ENCODE results near the gene B4GALT3. TPM values are rescaled to one million over a fixed set of nuclear protein-coding genes. Genes with fewer than 3 reads are reported as not detected.

Gene B4GALT3
- polyA plus RNA-seq, 2 donors: 18.3 to 18.8 TPM

DNA sequence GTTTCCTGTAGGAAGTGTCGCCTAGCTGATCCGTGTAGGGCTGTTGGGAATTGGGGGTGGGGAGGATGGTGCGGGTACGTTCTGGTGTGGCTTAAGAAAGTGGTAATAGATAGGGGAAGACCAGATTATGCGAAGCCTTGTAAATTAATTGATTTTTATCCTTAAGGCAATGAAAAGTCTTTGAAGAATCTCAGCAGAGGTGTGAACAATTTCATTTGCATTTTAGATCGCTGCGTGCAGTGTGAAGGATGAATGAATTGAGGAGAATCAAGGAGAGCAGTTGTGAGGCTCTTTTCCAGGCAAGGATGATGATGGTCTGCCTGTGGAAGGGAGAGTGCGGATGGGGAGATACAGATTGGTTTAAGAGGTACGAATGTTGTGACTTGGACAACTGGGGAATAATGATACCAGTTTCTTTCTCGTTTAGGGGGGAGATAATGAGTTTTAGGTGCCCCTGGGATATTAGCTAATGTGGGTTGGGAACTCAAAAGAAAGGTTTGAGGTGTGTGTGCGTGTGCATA lies 44.0 kb downstream of the B4GALT3 start:
- Histone ChIP-seq H3K4me1 (ENCODE audit: control insufficient read depth in 2 of 2, insufficient read depth in 2 of 2, low read length in 1 of 2) (peaks cover 0 to 2% of the 10 kb centered on the region in 2 donors), H3K9me3 (ENCODE audit: control insufficient read depth in 2 of 2, insufficient read depth in 1 of 2, low read depth in 1 of 2, low read length in 1 of 2) (no peaks in the 10 kb centered on the region), H3K27ac (ENCODE audit: low read depth in 2 of 2, low read length in 1 of 2) (peak overlapping the region; percentile 91 to 99), H3K36me3 (ENCODE audit: control insufficient read depth in 2 of 2, insufficient read depth in 2 of 2, low read length in 1 of 2) (peaks cover 0 to 4% of the 10 kb centered on the region in 2 donors), H3K4me3 (ENCODE audit: low read depth in 1 of 2, low read length in 2 of 2) (peak overlapping the region; percentile 81 to 89), H3K27me3 (ENCODE audit: control insufficient read depth in 1 of 2, insufficient read depth in 2 of 2, low read length in 2 of 2) (no peaks in the 10 kb centered on the region)
- 4% methylated on average over 11 of the region's 11 CpGs for WGBS, 2 donors

DNA sequence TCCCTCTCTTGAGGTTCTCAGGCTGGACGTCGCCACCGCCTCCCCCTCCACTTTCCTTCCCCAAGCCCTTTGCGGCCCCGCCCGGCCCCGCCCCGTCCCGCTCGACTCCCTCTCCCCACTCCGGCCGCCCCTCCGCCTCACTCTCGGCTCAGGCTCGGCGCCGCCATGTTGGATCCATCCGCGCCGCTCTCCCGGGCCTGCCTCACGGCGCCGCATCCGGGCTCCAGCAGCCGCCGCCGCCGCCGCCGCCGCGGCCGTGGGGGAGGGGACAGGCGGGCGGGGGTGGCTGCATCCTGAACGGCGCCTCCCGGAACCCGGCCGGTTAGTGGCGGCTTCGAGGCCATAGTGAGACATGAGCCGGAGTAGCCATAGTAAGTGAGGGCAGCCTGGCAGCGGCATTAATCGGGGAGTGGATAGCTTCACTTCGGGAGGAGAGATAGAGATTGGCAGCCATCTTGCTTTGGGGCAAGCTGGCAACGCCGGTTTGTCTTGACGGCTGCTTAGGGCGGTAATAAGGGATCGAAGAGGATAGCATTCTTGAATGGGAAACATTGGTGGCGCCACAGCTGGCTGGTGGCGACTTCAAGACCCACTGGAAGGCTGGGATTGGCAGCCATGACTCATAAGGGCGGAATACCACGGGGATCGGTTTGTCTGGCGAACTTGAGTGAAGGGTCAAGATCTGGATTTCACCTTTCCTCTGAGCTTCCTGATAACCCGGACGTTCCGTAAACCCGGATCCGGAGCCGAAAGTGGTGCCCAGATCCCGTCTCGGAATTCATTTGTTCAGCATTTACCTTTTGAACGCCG lies 44.7 kb downstream of the B4GALT3 start, which contains the start of gene DEDD:
Gene DEDD, minus strand, starts transcription at position 258 of the 810 bp plus-strand sequence. CDS start 8,205 bp downstream, outside the sequence.
- Histone ChIP-seq H3K27me3 (ENCODE audit: control insufficient read depth in 1 of 2, insufficient read depth in 2 of 2, low read length in 2 of 2) (no peaks in the 10 kb centered on the region), H3K36me3 (ENCODE audit: control insufficient read depth in 2 of 2, insufficient read depth in 2 of 2, low read length in 1 of 2) (peaks cover 0 to 6% of the 10 kb centered on the region in 2 donors), H3K4me1 (ENCODE audit: control insufficient read depth in 2 of 2, insufficient read depth in 2 of 2, low read length in 1 of 2) (peaks cover 0 to 2% of the 10 kb centered on the region in 2 donors), H3K9me3 (ENCODE audit: control insufficient read depth in 2 of 2, insufficient read depth in 1 of 2, low read depth in 1 of 2, low read length in 1 of 2) (no peaks in the 10 kb centered on the region), H3K4me3 (ENCODE audit: low read depth in 1 of 2, low read length in 2 of 2) (peak within 1 kb of the TSS; percentile 81 to 89), H3K27ac (ENCODE audit: low read depth in 2 of 2, low read length in 1 of 2) (peak within 1 kb of the TSS; percentile 91 to 99)
- WGBS, 2 donors: 1% methylated on average over 56 to 68 of the region's 68 CpGs

DNA sequence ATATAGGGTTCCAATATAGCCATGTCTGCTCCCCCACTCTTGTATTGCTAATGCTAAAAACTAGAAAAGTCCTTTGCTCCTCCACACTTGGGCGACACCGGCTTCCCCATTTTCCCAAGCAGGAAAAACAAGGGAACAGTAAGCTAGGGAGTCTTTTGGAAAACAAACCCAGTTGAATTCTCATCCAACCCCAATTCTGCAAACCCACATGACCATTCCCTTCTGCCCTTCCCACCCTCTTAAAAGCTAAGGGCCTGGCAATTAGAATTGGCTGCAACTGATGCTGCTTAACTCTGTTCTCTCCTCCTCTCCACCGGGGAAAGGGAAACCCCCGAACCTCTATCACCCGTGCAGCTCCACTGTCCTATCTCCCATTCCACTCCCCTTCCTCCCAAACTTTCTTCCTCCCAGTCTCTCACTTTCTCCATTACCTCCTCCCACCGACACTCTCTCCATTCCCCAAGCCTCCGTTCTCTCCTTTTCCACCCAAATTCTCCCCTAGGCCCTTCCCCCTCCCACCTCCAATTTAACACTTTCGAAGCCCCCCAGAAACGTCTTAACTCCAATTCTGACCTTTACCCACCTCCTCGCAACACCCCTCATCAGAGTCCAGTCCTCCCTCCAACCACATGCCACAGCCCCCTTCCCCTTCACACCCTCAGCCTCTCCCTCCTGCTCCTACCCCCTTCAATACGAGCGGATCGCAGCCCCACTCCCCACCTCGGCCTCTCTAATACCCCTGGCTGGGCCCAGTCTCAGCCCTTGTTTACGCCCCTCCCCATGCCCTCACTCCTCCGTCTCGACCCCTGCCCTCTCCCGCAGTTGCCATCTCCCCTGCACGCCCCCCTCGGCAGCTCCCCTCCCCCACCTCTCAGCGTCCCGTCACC lies 45.5 kb downstream of the B4GALT3 start:
- Histone ChIP-seq H3K4me1 (ENCODE audit: control insufficient read depth in 2 of 2, insufficient read depth in 2 of 2, low read length in 1 of 2) (peaks cover 0 to 2% of the 10 kb centered on the region in 2 donors), H3K27ac (ENCODE audit: low read depth in 2 of 2, low read length in 1 of 2) (peak overlapping the region; percentile 91 to 99), H3K27me3 (ENCODE audit: control insufficient read depth in 1 of 2, insufficient read depth in 2 of 2, low read length in 2 of 2) (no peaks in the 10 kb centered on the region), H3K4me3 (ENCODE audit: low read depth in 1 of 2, low read length in 2 of 2) (peak overlapping the region; percentile 81 to 89), H3K9me3 (ENCODE audit: control insufficient read depth in 2 of 2, insufficient read depth in 1 of 2, low read depth in 1 of 2, low read length in 1 of 2) (no peaks in the 10 kb centered on the region), H3K36me3 (ENCODE audit: control insufficient read depth in 2 of 2, insufficient read depth in 2 of 2, low read length in 1 of 2) (peaks cover under 1 to 6% of the 10 kb centered on the region in 2 donors)
- 4 to 5% methylated on average over 22 of the region's 22 CpGs for whole genome bisulfite sequencing, 2 donors

DNA sequence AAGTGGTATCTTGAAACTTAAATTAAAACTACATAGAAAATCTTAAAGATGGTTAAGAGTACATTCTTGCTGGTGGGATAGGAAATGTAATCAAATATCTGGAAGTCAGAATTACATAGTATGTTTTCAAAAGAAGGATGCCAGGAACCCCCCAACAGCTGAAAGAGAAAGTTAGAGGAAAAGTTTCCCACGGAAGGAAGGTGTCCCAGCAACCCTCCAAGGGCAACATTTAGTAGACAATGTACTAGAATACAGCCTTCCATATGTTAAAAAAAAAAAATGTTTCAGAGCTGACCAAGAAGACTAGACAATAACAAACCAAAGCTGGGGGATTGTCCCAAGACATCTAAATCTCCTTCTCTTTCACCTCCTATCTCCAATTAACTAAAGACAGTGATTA lies 47.0 kb downstream of the B4GALT3 start:
- peaks cover 3 to 6% of the 10 kb centered on the region in 2 donors for H3K36me3 ChIP-seq (ENCODE audit: control insufficient read depth in 2 of 2, insufficient read depth in 2 of 2, low read length in 1 of 2)
- H3K4me3 ChIP-seq (ENCODE audit: low read depth in 1 of 2, low read length in 2 of 2): no peak overlapping the region
- H3K27me3 ChIP-seq (ENCODE audit: control insufficient read depth in 1 of 2, insufficient read depth in 2 of 2, low read length in 2 of 2): no peaks in the 10 kb centered on the region
- H3K4me1 ChIP-seq (ENCODE audit: control insufficient read depth in 2 of 2, insufficient read depth in 2 of 2, low read length in 1 of 2): peaks cover 0 to 2% of the 10 kb centered on the region in 2 donors
- WGBS, 2 donors: 48 to 56% methylated on average over 1 of the region's 1 CpG
- H3K27ac ChIP-seq (ENCODE audit: low read depth in 2 of 2, low read length in 1 of 2): no peak overlapping the region
- no peaks in the 10 kb centered on the region for H3K9me3 ChIP-seq (ENCODE audit: control insufficient read depth in 2 of 2, insufficient read depth in 1 of 2, low read depth in 1 of 2, low read length in 1 of 2)

DNA sequence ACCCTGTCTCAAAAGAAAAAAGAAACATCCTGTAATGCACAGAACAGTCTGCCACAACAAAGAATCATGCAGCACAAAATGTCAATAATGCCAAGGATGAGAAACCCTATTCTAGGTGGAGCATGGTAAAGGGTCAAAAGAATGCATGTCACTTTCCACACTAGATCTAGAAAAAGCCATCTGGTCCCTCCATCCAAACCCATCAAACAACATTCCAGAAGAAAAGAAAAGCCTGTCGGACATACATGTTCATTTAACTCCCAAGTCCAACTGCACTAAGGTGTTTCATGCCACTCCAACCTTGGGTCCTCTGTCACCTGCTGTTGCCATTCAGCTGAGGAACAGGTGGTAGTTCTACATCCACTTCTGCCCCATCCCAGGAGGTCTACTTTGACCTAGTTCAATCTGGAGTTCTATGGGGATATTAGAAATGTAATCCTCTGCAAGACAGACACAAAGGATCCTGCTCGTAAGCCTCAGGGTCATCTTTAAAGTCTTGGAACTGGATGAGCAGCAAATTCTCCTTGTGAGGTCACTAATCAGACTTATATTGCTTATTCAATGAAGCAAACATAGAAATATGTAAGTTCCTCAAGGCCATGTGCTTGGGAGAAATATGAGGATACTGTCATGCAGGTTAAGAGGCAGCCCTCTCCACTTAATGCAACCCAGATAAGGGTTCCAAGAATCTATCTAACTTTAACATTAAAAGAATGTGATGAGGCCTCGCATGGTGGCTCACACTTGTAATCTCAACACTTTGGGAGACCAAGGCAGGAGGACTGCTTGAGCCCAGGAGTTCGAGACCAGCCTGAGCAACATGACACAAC lies 48.5 kb downstream of the B4GALT3 start:
- no peak overlapping the region for H3K4me3 ChIP-seq (ENCODE audit: low read depth in 1 of 2, low read length in 2 of 2)
- no peaks in the 10 kb centered on the region for H3K27me3 ChIP-seq (ENCODE audit: control insufficient read depth in 1 of 2, insufficient read depth in 2 of 2, low read length in 2 of 2)
- WGBS, 2 donors: 92 to 95% methylated on average over 4 of the region's 4 CpGs
- peaks cover 0 to 1% of the 10 kb centered on the region in 2 donors for H3K9me3 ChIP-seq (ENCODE audit: control insufficient read depth in 2 of 2, insufficient read depth in 1 of 2, low read depth in 1 of 2, low read length in 1 of 2)
- H3K4me1 ChIP-seq (ENCODE audit: control insufficient read depth in 2 of 2, insufficient read depth in 2 of 2, low read length in 1 of 2): peaks cover 0 to 2% of the 10 kb centered on the region in 2 donors
- H3K36me3 ChIP-seq (ENCODE audit: control insufficient read depth in 2 of 2, insufficient read depth in 2 of 2, low read length in 1 of 2): peaks cover 11 to 12% of the 10 kb centered on the region in 2 donors
- H3K27ac ChIP-seq (ENCODE audit: low read depth in 2 of 2, low read length in 1 of 2): no peak overlapping the region

DNA sequence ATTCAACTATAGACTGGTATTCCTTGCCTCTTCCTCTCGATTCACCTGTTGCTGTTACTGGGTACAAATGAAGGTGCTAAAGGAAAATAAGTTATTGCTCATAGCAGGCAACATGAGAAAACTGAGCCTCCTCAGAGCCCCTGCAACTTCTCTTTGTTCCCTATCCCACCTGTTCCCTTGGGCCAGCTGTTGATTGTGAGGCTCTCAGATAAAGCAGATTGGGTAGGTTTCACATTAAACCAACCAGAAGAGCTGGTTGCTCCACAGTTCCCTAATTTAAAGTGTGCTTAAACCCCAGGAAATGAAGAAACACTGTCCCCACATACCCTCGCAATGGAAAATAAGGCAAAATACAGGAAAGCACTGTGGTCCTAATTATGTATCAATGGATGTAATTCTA lies 49.7 kb downstream of the B4GALT3 start:
- Histone ChIP-seq H3K27ac (ENCODE audit: low read depth in 2 of 2, low read length in 1 of 2) (no peak overlapping the region), H3K4me3 (ENCODE audit: low read depth in 1 of 2, low read length in 2 of 2) (no peak overlapping the region), H3K36me3 (ENCODE audit: control insufficient read depth in 2 of 2, insufficient read depth in 2 of 2, low read length in 1 of 2) (peaks cover 14 to 17% of the 10 kb centered on the region in 2 donors), H3K9me3 (ENCODE audit: control insufficient read depth in 2 of 2, insufficient read depth in 1 of 2, low read depth in 1 of 2, low read length in 1 of 2) (peaks cover 0 to 1% of the 10 kb centered on the region in 2 donors), H3K27me3 (ENCODE audit: control insufficient read depth in 1 of 2, insufficient read depth in 2 of 2, low read length in 2 of 2) (no peaks in the 10 kb centered on the region), H3K4me1 (ENCODE audit: control insufficient read depth in 2 of 2, insufficient read depth in 2 of 2, low read length in 1 of 2) (peaks cover 0 to 2% of the 10 kb centered on the region in 2 donors)
- 86 to 89% methylated on average over 2 of the region's 2 CpGs for WGBS, 2 donors

DNA sequence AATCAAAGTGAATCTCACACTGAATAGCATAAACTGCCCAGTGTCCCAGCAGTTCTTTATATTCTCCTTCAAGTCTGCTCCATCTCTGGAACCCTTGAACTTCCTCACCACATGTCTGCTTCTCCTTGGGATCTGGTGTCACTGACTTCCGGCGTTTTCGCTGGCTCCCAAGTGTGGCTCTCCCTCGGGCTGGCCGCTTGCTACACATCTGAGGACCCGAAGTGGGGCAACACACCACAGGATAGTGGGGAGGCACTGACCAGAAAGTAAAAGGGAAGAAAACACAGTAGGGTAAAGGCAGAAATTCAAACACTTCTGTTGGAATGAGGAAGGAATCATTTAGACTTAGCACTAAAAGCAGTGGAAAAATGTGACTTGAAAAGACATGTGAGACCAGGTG lies 54.3 kb downstream of the B4GALT3 start:
- H3K4me1 ChIP-seq (ENCODE audit: control insufficient read depth in 2 of 2, insufficient read depth in 2 of 2, low read length in 1 of 2): peaks cover 2 to 12% of the 10 kb centered on the region in 2 donors
- peaks cover 24 to 30% of the 10 kb centered on the region in 2 donors for H3K36me3 ChIP-seq (ENCODE audit: control insufficient read depth in 2 of 2, insufficient read depth in 2 of 2, low read length in 1 of 2)
- WGBS, 2 donors: 82 to 86% methylated on average over 6 of the region's 6 CpGs
- H3K9me3 ChIP-seq (ENCODE audit: control insufficient read depth in 2 of 2, insufficient read depth in 1 of 2, low read depth in 1 of 2, low read length in 1 of 2): peaks cover 0 to 1% of the 10 kb centered on the region in 2 donors
- no peaks in the 10 kb centered on the region for H3K27me3 ChIP-seq (ENCODE audit: control insufficient read depth in 1 of 2, insufficient read depth in 2 of 2, low read length in 2 of 2)
- no peak overlapping the region for H3K4me3 ChIP-seq (ENCODE audit: low read depth in 1 of 2, low read length in 2 of 2)
- no peak overlapping the region for H3K27ac ChIP-seq (ENCODE audit: low read depth in 2 of 2, low read length in 1 of 2)

DNA sequence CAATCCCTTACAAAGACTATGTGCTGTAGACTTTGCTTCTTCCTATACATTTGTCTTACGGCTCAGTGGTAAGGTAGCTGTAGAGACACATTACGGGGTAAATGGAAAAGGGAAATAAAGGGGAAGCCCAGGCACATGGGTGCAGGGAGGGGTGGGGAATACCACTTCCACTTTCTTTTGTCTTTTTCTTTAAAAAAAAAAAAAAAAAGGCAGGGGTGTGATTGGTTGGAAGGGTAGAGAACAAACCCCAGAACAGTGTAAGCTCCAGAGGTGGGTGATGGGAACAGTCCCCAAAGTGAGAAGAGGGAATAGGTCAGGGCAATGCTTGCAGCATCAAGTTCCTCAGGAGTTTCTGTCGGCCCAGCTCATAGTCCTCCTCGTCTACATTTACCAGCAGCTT lies 55.5 kb downstream of the B4GALT3 start:
- peaks cover 0 to 1% of the 10 kb centered on the region in 2 donors for H3K9me3 ChIP-seq (ENCODE audit: control insufficient read depth in 2 of 2, insufficient read depth in 1 of 2, low read depth in 1 of 2, low read length in 1 of 2)
- H3K4me1 ChIP-seq (ENCODE audit: control insufficient read depth in 2 of 2, insufficient read depth in 2 of 2, low read length in 1 of 2): peaks cover 2 to 12% of the 10 kb centered on the region in 2 donors
- H3K27ac ChIP-seq (ENCODE audit: low read depth in 2 of 2, low read length in 1 of 2): no peak overlapping the region
- WGBS, 2 donors: 73 to 77% methylated on average over 4 of the region's 4 CpGs
- H3K27me3 ChIP-seq (ENCODE audit: control insufficient read depth in 1 of 2, insufficient read depth in 2 of 2, low read length in 2 of 2): no peaks in the 10 kb centered on the region
- H3K4me3 ChIP-seq (ENCODE audit: low read depth in 1 of 2, low read length in 2 of 2): no peak overlapping the region
- peaks cover 24 to 30% of the 10 kb centered on the region in 2 donors for H3K36me3 ChIP-seq (ENCODE audit: control insufficient read depth in 2 of 2, insufficient read depth in 2 of 2, low read length in 1 of 2)
